K562 (cell line): ENCODE data around the gene FBXO36. TPM values are rescaled to one million over a fixed set of nuclear protein-coding genes. Genes with fewer than 3 reads are reported as not detected.

Source experiments
- KLF1 ChIP-seq: fragments of 450-650 bp; IDR thresholded peaks from 2 replicates; pipeline ENCODE4 v1.6.1; 2016; ENCODE audit warnings: missing genetic modification characterization, missing compliant biosample characterization
- NONO ChIP-seq, 2 experiments: fragments of 200-400 bp in 1 of 2; fragments of 450-650 bp in 1 of 2; formaldehyde crosslinking in 1 of 2; IDR thresholded peaks; 2 replicates each; pipeline ENCODE4 v1.6.1; 2017; ENCODE audit warnings: low read depth in 2 of 2, mild to moderate bottlenecking in 2 of 2, moderate library complexity in 2 of 2, low read length in 1 of 2
- OTX1 ChIP-seq: fragments of 450-650 bp; formaldehyde crosslinking; IDR thresholded peaks from 2 replicates; pipeline ENCODE4 v1.4.0; 2022; ENCODE audit warnings: mild to moderate bottlenecking
- POLR2G ChIP-seq: fragments of 200-400 bp; formaldehyde crosslinking; IDR thresholded peaks from 2 replicates; pipeline ENCODE4 v1.6.1; 2017; ENCODE audit warnings: low read depth, mild to moderate bottlenecking, antibody characterized with exemption, low read length, moderate library complexity
- PRPF4 ChIP-seq: fragments of 200-400 bp; formaldehyde crosslinking; IDR thresholded peaks from one replicate; pipeline ENCODE4 v1.6.1; 2017; ENCODE audit warnings: low read length, low read depth, mild to moderate bottlenecking; ENCODE audit not compliant: insufficient read depth, poor library complexity, severe bottlenecking
- SMAD4 ChIP-seq: fragments of 250-450 bp; sonication (Bioruptor Pico); conservative IDR thresholded peaks from 2 replicates; pipeline ENCODE4 v1.8.0; 2021; ENCODE audit warnings: inconsistent platforms, mild to moderate bottlenecking, moderate library complexity
- ZFP36 ChIP-seq: fragments of 150-350 bp; IDR thresholded peaks from 2 replicates; pipeline ENCODE4 v1.6.1; 2018; ENCODE audit warnings: low read length, low read depth; ENCODE audit not compliant: partially characterized antibody
- polyA plus RNA-seq, 8 experiments: library from polyadenylated mRNA; depleted of rRNA in 4 of 8; stranded (reverse) in 5 of 8; unstranded in 3 of 8; fragments of >200 nt; fragmentation: Nextera tagmentation in 2 of 8; fragmentation: Illumina TruSeq in 1 of 8; extraction: Ambion mirVana in 2 of 8; extraction: Trizol in 1 of 8; gene quantifications; 2 replicates each; pipeline versions ENCODE4 v1.2.1 to v1.2.3, GENCODE V29; 2011 to 2014; ENCODE audit warnings: inconsistent platforms in 1 of 8, missing spikeins in 1 of 8
- total RNA-seq, 7 experiments: library from RNA; depleted of rRNA in 6 of 7; stranded (reverse); fragments of >200 nt in 6 of 7; fragmentation: Illumina TruSeq in 2 of 7; extraction: Trizol in 2 of 7; gene quantifications; 2 replicates each; pipeline versions ENCODE4 v1.2.1 to v1.2.3, GENCODE V29; 2011 to 2021; ENCODE audit warnings: low replicate concordance in 1 of 7
- TF ChIP-seq, protein P1 (sequence below): fragments of 450-650 bp; IDR thresholded peaks from 2 replicates; pipeline ENCODE4 v1.6.1; 2016; ENCODE audit warnings: antibody characterized with exemption
- TF ChIP-seq, protein P2 (sequence below): fragments of 200-600 bp; sonication (generic); IDR thresholded peaks from one replicate; pipeline ENCODE4 v1.6.1; 2012; ENCODE audit warnings: mild to moderate bottlenecking, low read depth, low read length, inconsistent platforms
- TF ChIP-seq, protein P3 (sequence below): fragments of 250-450 bp; sonication (Bioruptor Pico); IDR thresholded peaks from 2 replicates; pipeline ENCODE4 v1.8.0; 2022; ENCODE audit warnings: inconsistent platforms, mild to moderate bottlenecking, moderate library complexity, borderline replicate concordance
- TF ChIP-seq, protein P4 (sequence below), 2 experiments: fragments of 450-650 bp; IDR thresholded peaks; 2 replicates each; pipeline ENCODE4 v1.6.1; 2016

FBXO36 gene
- total and polyA plus RNA-seq, 9 of the 15 experiments (the other 6 are each of a cell fraction or from before 2014, with no cell fraction given): 0.40 to 0.91 (median 0.58) TPM

DNA sequence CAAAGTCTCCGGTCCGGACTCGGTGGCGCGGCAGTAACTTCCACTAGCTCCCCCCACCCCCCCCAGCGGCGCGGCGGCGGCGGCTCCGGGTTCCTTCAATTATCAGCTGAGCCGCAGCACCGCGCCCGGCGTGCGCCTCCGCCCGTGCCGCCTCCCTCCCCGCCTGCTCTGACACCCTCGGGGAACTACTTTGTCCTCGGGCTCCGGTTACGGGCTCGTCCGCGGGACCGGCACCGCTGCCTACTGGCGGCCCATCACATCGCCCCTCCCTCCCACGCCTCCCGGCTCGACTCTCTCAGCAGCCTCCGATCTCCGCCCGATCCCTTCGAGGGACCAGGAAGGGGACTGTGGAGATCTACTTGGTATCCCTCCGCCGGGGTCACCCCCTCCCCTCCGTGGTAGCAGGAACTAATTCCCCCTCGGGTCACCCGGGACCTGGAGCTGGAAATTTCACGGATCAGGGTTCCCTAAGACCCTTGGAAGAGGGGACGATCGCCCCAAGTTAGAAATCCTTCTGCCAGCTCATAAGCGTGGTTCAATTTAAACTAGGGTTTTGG, 333 bp upstream of the FBXO36 start, which contains the start of gene TRIP12 (continued):
- TF ChIP-seq, protein P1, sequence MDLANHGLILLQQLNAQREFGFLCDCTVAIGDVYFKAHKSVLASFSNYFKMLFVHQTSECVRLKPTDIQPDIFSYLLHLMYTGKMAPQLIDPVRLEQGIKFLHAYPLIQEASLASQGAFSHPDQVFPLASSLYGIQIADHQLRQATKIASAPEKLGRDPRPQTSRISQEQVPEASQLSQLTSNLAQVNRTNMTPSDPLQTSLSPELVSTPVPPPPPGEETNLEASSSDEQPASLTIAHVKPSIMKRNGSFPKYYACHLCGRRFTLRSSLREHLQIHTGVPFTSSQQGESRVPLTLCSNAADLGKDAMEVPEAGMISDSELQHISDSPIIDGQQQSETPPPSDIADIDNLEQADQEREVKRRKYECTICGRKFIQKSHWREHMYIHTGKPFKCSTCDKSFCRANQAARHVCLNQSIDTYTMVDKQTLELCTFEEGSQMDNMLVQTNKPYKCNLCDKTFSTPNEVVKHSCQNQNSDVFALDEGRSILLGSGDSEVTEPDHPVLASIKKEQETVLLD: peak; percentile 83
- TF ChIP-seq, protein P2, sequence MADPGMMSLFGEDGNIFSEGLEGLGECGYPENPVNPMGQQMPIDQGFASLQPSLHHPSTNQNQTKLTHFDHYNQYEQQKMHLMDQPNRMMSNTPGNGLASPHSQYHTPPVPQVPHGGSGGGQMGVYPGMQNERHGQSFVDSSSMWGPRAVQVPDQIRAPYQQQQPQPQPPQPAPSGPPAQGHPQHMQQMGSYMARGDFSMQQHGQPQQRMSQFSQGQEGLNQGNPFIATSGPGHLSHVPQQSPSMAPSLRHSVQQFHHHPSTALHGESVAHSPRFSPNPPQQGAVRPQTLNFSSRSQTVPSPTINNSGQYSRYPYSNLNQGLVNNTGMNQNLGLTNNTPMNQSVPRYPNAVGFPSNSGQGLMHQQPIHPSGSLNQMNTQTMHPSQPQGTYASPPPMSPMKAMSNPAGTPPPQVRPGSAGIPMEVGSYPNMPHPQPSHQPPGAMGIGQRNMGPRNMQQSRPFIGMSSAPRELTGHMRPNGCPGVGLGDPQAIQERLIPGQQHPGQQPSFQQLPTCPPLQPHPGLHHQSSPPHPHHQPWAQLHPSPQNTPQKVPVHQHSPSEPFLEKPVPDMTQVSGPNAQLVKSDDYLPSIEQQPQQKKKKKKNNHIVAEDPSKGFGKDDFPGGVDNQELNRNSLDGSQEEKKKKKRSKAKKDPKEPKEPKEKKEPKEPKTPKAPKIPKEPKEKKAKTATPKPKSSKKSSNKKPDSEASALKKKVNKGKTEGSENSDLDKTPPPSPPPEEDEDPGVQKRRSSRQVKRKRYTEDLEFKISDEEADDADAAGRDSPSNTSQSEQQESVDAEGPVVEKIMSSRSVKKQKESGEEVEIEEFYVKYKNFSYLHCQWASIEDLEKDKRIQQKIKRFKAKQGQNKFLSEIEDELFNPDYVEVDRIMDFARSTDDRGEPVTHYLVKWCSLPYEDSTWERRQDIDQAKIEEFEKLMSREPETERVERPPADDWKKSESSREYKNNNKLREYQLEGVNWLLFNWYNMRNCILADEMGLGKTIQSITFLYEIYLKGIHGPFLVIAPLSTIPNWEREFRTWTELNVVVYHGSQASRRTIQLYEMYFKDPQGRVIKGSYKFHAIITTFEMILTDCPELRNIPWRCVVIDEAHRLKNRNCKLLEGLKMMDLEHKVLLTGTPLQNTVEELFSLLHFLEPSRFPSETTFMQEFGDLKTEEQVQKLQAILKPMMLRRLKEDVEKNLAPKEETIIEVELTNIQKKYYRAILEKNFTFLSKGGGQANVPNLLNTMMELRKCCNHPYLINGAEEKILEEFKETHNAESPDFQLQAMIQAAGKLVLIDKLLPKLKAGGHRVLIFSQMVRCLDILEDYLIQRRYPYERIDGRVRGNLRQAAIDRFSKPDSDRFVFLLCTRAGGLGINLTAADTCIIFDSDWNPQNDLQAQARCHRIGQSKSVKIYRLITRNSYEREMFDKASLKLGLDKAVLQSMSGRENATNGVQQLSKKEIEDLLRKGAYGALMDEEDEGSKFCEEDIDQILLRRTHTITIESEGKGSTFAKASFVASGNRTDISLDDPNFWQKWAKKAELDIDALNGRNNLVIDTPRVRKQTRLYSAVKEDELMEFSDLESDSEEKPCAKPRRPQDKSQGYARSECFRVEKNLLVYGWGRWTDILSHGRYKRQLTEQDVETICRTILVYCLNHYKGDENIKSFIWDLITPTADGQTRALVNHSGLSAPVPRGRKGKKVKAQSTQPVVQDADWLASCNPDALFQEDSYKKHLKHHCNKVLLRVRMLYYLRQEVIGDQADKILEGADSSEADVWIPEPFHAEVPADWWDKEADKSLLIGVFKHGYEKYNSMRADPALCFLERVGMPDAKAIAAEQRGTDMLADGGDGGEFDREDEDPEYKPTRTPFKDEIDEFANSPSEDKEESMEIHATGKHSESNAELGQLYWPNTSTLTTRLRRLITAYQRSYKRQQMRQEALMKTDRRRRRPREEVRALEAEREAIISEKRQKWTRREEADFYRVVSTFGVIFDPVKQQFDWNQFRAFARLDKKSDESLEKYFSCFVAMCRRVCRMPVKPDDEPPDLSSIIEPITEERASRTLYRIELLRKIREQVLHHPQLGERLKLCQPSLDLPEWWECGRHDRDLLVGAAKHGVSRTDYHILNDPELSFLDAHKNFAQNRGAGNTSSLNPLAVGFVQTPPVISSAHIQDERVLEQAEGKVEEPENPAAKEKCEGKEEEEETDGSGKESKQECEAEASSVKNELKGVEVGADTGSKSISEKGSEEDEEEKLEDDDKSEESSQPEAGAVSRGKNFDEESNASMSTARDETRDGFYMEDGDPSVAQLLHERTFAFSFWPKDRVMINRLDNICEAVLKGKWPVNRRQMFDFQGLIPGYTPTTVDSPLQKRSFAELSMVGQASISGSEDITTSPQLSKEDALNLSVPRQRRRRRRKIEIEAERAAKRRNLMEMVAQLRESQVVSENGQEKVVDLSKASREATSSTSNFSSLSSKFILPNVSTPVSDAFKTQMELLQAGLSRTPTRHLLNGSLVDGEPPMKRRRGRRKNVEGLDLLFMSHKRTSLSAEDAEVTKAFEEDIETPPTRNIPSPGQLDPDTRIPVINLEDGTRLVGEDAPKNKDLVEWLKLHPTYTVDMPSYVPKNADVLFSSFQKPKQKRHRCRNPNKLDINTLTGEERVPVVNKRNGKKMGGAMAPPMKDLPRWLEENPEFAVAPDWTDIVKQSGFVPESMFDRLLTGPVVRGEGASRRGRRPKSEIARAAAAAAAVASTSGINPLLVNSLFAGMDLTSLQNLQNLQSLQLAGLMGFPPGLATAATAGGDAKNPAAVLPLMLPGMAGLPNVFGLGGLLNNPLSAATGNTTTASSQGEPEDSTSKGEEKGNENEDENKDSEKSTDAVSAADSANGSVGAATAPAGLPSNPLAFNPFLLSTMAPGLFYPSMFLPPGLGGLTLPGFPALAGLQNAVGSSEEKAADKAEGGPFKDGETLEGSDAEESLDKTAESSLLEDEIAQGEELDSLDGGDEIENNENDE: no peak
- TF ChIP-seq PRPF4 (peak; percentile 32), KLF1 (tag) (no peak), SMAD4 (CRISPR knock-in tag) (peak; percentile 81), POLR2G (peak; percentile 68), OTX1 (CRISPR knock-in tag) (peak; percentile 10; the same call in 1 of the 2 replicates), ZFP36 (no peak), NONO (IDR thresholded peaks at IDR 0.05; ENCODE audit: low read depth in 2 of 2, low read length in 1 of 2) (no peak)
- TF ChIP-seq, protein P3, sequence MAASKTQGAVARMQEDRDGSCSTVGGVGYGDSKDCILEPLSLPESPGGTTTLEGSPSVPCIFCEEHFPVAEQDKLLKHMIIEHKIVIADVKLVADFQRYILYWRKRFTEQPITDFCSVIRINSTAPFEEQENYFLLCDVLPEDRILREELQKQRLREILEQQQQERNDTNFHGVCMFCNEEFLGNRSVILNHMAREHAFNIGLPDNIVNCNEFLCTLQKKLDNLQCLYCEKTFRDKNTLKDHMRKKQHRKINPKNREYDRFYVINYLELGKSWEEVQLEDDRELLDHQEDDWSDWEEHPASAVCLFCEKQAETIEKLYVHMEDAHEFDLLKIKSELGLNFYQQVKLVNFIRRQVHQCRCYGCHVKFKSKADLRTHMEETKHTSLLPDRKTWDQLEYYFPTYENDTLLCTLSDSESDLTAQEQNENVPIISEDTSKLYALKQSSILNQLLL (CRISPR knock-in tag): no peak
- TF ChIP-seq, protein P4, sequence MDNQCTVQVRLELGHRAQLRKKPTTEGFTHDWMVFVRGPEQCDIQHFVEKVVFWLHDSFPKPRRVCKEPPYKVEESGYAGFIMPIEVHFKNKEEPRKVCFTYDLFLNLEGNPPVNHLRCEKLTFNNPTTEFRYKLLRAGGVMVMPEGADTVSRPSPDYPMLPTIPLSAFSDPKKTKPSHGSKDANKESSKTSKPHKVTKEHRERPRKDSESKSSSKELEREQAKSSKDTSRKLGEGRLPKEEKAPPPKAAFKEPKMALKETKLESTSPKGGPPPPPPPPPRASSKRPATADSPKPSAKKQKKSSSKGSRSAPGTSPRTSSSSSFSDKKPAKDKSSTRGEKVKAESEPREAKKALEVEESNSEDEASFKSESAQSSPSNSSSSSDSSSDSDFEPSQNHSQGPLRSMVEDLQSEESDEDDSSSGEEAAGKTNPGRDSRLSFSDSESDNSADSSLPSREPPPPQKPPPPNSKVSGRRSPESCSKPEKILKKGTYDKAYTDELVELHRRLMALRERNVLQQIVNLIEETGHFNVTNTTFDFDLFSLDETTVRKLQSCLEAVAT (IDR thresholded peaks at IDR 0.05): peak in 1 of 2 experiments; percentile 94; a peak in 2 of 4 replicates
